Measurements from ENCODE around the gene DUS2. TPM values are rescaled to one million over a fixed set of nuclear protein-coding genes. Genes with fewer than 3 reads are reported as not detected.

Gene DUS2
- total RNA-seq, 1 donor from 2014 or later: 16.4 TPM

GRCh38 chr16:67999985-68000384, 23.1 kb upstream of the DUS2 start:
- Mint-ChIP-seq H3K4me1 (ENCODE audit: unreplicated experiment) (peaks cover 19% of the 10 kb centered on the region), H3K4me3 (ENCODE audit: unreplicated experiment) (no peak overlapping the region), H3K9me3 (ENCODE audit: unreplicated experiment) (no peaks in the 10 kb centered on the region), H3K27ac (ENCODE audit: unreplicated experiment) (peak overlapping the region; percentile 45), H3K36me3 (ENCODE audit: low read depth, unreplicated experiment) (no peaks in the 10 kb centered on the region), H3K27me3 (ENCODE audit: unreplicated experiment) (peaks cover 5% of the 10 kb centered on the region)
- no peak for TF ChIP-seq CTCF (IDR thresholded peaks at IDR 0.05; ENCODE audit: unreplicated experiment)
- DNase-seq (ENCODE audit: low spot score): no peak

GRCh38 chr16:68000450-68000849, 22.6 kb upstream of the DUS2 start:
- H3K27me3 Mint-ChIP-seq (ENCODE audit: unreplicated experiment): peaks cover 5% of the 10 kb centered on the region
- no peak overlapping the region for H3K27ac Mint-ChIP-seq (ENCODE audit: unreplicated experiment)
- peaks cover 22% of the 10 kb centered on the region for H3K4me1 Mint-ChIP-seq (ENCODE audit: unreplicated experiment)

GRCh38 chr16:68003031-68003430, 20.1 kb upstream of the DUS2 start:
- Mint-ChIP-seq H3K27ac (ENCODE audit: unreplicated experiment) (no peak overlapping the region), H3K36me3 (ENCODE audit: low read depth, unreplicated experiment) (no peaks in the 10 kb centered on the region), H3K27me3 (ENCODE audit: unreplicated experiment) (peaks cover 5% of the 10 kb centered on the region), H3K4me1 (ENCODE audit: unreplicated experiment) (peaks cover 29% of the 10 kb centered on the region), H3K4me3 (ENCODE audit: unreplicated experiment) (no peak overlapping the region), H3K9me3 (ENCODE audit: unreplicated experiment) (no peaks in the 10 kb centered on the region)
- TF ChIP-seq CTCF (IDR thresholded peaks at IDR 0.05; ENCODE audit: unreplicated experiment): no peak
- DNase-seq (ENCODE audit: low spot score): no peak

More at GRCh38 chr16:68000450-68000849, 22.6 kb upstream of the DUS2 start:
- no peaks in the 10 kb centered on the region for H3K36me3 Mint-ChIP-seq (ENCODE audit: low read depth, unreplicated experiment)
- H3K4me3 Mint-ChIP-seq (ENCODE audit: unreplicated experiment): peak overlapping the region; percentile 38
- no peaks in the 10 kb centered on the region for H3K9me3 Mint-ChIP-seq (ENCODE audit: unreplicated experiment)
- TF ChIP-seq CTCF (IDR thresholded peaks at IDR 0.05; ENCODE audit: unreplicated experiment): no peak
- no peak for DNase-seq (ENCODE audit: low spot score)

GRCh38 chr16:68005211-68005610, 17.9 kb upstream of the DUS2 start:
- Mint-ChIP-seq H3K36me3 (ENCODE audit: low read depth, unreplicated experiment) (no peaks in the 10 kb centered on the region), H3K4me1 (ENCODE audit: unreplicated experiment) (peaks cover 18% of the 10 kb centered on the region), H3K27ac (ENCODE audit: unreplicated experiment) (peak overlapping the region; percentile 64), H3K9me3 (ENCODE audit: unreplicated experiment) (no peaks in the 10 kb centered on the region), H3K4me3 (ENCODE audit: unreplicated experiment) (no peak overlapping the region), H3K27me3 (ENCODE audit: unreplicated experiment) (no peaks in the 10 kb centered on the region)
- no peak for TF ChIP-seq CTCF (IDR thresholded peaks at IDR 0.05; ENCODE audit: unreplicated experiment)
- no peak for DNase-seq (ENCODE audit: low spot score)

- no peak for DNase-seq (ENCODE audit: low spot score)
- peak overlapping the region; percentile 64 for H3K27ac Mint-ChIP-seq (ENCODE audit: unreplicated experiment)
- no peaks in the 10 kb centered on the region for H3K9me3 Mint-ChIP-seq (ENCODE audit: unreplicated experiment)
- H3K27me3 Mint-ChIP-seq (ENCODE audit: unreplicated experiment): no peaks in the 10 kb centered on the region
- no peak for TF ChIP-seq CTCF (IDR thresholded peaks at IDR 0.05; ENCODE audit: unreplicated experiment)
- H3K4me1 Mint-ChIP-seq (ENCODE audit: unreplicated experiment): peaks cover 13% of the 10 kb centered on the region
- H3K4me3 Mint-ChIP-seq (ENCODE audit: unreplicated experiment): no peak overlapping the region
- H3K36me3 Mint-ChIP-seq (ENCODE audit: low read depth, unreplicated experiment): no peaks in the 10 kb centered on the region
These were observed 17.2 kb upstream of the DUS2 start for GRCh38 chr16:68005786-68006286.

Measured in endothelial cell (in vitro differentiated cells).